Common myeloid progenitor, CD34-positive (primary cell): ENCODE measurements around the gene UGGT2.

Experiments used
- CTCF ChIA-PET: fragments of 350-600 bp; sonication (Branson Sonifier 250); formaldehyde crosslinking; loops from one replicate; lab custom pipeline; 2021; ENCODE audit warnings: antibody characterized with exemption; lab: Charles Lee
- POLR2A ChIA-PET: fragments of 350-600 bp; sonication (Branson Sonifier 250); formaldehyde crosslinking; loops from one replicate; lab custom pipeline; 2021; ENCODE audit warnings: antibody characterized with exemption; lab: Charles Lee
- DNase-seq, 3 donors: peaks; one replicate each; pipeline versions ENCODE4 v3.0.0 to v3.0.0-alpha.2; 2013
- H3K27ac ChIP-seq, 2 experiments: 1 replicate in 1 of 2; 2 replicates in 1 of 2; pipeline ENCODE4 v1.7.0; 2013; ENCODE audit warnings: inconsistent platforms in 2 of 2, low read length in 2 of 2, mild to moderate bottlenecking in 2 of 2, low read depth in 1 of 2, moderate library complexity in 1 of 2; ENCODE audit not compliant: severe bottlenecking in 2 of 2, insufficient read depth in 1 of 2, poor library complexity in 1 of 2
- H3K27me3 ChIP-seq, 5 experiments: replicated peaks in 2 of 5; 1 replicate in 3 of 5; 2 replicates in 2 of 5; pipeline versions ENCODE4 v1.6.1 to v1.7.0; 2013; ENCODE audit warnings: low read length in 4 of 5, mild to moderate bottlenecking in 2 of 5, moderate library complexity in 2 of 5, inconsistent platforms in 1 of 5; ENCODE audit not compliant: insufficient read depth in 5 of 5, control insufficient read depth in 4 of 5
- H3K36me3 ChIP-seq, 4 experiments: 1 replicate in 2 of 4; 2 replicates in 2 of 4; pipeline versions ENCODE4 v1.6.1 to v1.7.0; 2013; ENCODE audit warnings: low read length in 3 of 4, control low read depth in 1 of 4, mild to moderate bottlenecking in 1 of 4; ENCODE audit not compliant: control insufficient read depth in 4 of 4, insufficient read depth in 4 of 4
- H3K4me1 ChIP-seq, 4 experiments: 1 replicate in 3 of 4; 2 replicates in 1 of 4; pipeline versions ENCODE4 v1.6.1 to v1.7.1; 2013; ENCODE audit warnings: low read length in 3 of 4, mild to moderate bottlenecking in 3 of 4, control low read depth in 1 of 4, inconsistent platforms in 1 of 4, moderate library complexity in 1 of 4; ENCODE audit not compliant: control insufficient read depth in 4 of 4, insufficient read depth in 4 of 4; ENCODE audit errors: control extremely low read depth in 1 of 4
- H3K4me3 ChIP-seq, 7 experiments: 1 replicate in 4 of 7; 2 replicates in 3 of 7; pipeline versions ENCODE4 v1.5.1 to v1.7.0; 2013; ENCODE audit warnings: mild to moderate bottlenecking in 7 of 7, low read length in 6 of 7, moderate library complexity in 6 of 7, inconsistent platforms in 2 of 7, low read depth in 2 of 7, control low read depth in 1 of 7; ENCODE audit not compliant: insufficient read depth in 4 of 7, control insufficient read depth in 1 of 7; ENCODE audit errors: extremely low read depth in 1 of 7
- H3K9me3 ChIP-seq, 5 experiments: 1 replicate in 4 of 5; 2 replicates in 1 of 5; pipeline versions ENCODE4 v1.6.1 to v1.7.1; 2013; ENCODE audit warnings: low read length in 4 of 5, mild to moderate bottlenecking in 2 of 5, inconsistent platforms in 1 of 5, low read depth in 1 of 5, moderate library complexity in 1 of 5; ENCODE audit not compliant: control insufficient read depth in 4 of 5, insufficient read depth in 2 of 5; ENCODE audit errors: control extremely low read depth in 1 of 5
- whole genome bisulfite sequencing: methylation state at CpG from one replicate; pipeline ENCODE4 v1.1.5; 2013; ENCODE audit not compliant: insufficient coverage; 5-methylcytosine and 5-hydroxymethylcytosine counted together

The UGGT2 gene

GRCh38 chr13:96020155-96020575 is 33.0 kb downstream of the UGGT2 start:
- Histone ChIP-seq H3K4me3 (no peak overlapping the region), H3K27me3 (no peaks in the 10 kb centered on the region), H3K36me3 (peaks cover 0 to 4% (median 2%) of the 10 kb centered on the region in 4 experiments), H3K9me3 (peaks cover 0 to 7% (median 2%) of the 10 kb centered on the region in 5 experiments), H3K27ac (no peak overlapping the region), H3K4me1 (no peaks in the 10 kb centered on the region)
- DNase-seq = peak; percentile 64 to 83 (median 77)
- 57% methylated on average over 3 of the region's 3 CpGs for WGBS
- POLR2A ChIA-PET = no interaction called here
- CTCF ChIA-PET = interaction anchor here (0.6 to 3.0 kb wide), 19 partner anchors 14 to 946 kb away, joined by 3 to 26 read pairs (median 3); no protein-coding TSS in a partner anchor

- POLR2A ChIA-PET = no interaction called here
- H3K36me3 ChIP-seq = peaks cover 0 to 3% (median 2%) of the 10 kb centered on the region in 4 experiments
- no peak overlapping the region for H3K27ac ChIP-seq
- no peaks in the 10 kb centered on the region for H3K27me3 ChIP-seq
- DNase-seq = no peak
- peaks cover 0 to 7% (median 2%) of the 10 kb centered on the region in 5 experiments for H3K9me3 ChIP-seq
- WGBS = 100% methylated on average over 2 of the region's 3 CpGs
- CTCF ChIA-PET = interaction anchor here (0.9 to 3.0 kb wide), 4 partner anchors 62 to 939 kb away, joined by 3 to 22 read pairs (median 14); no protein-coding TSS in a partner anchor
- H3K4me3 ChIP-seq = no peak overlapping the region
- no peaks in the 10 kb centered on the region for H3K4me1 ChIP-seq
Measured at GRCh38 chr13:96018135-96018534, 35.1 kb downstream of the UGGT2 start.

- WGBS = no CpG with 5 or more reads among the region's 1 CpG
- Histone ChIP-seq H3K9me3 (peaks cover 0 to 12% (median 4%) of the 10 kb centered on the region in 5 experiments), H3K36me3 (peaks cover 0 to 4% (median 2%) of the 10 kb centered on the region in 4 experiments), H3K4me3 (no peak overlapping the region), H3K27me3 (no peaks in the 10 kb centered on the region), H3K4me1 (no peaks in the 10 kb centered on the region), H3K27ac (no peak overlapping the region)
- POLR2A ChIA-PET = no interaction called here
- DNase-seq = no peak
- CTCF ChIA-PET = no interaction called here
Measured at GRCh38 chr13:96011291-96011872, 41.8 kb downstream of the UGGT2 start.

GRCh38 chr13:96003304-96003703 is 49.9 kb downstream of the UGGT2 start:
- Histone ChIP-seq H3K4me1 (no peaks in the 10 kb centered on the region), H3K4me3 (no peak overlapping the region), H3K27me3 (no peaks in the 10 kb centered on the region), H3K9me3 (peaks cover 0 to 11% (median 2%) of the 10 kb centered on the region in 5 experiments), H3K36me3 (peaks cover 0 to 3% (median 0%) of the 10 kb centered on the region in 4 experiments), H3K27ac (no peak overlapping the region)
- ChIA-PET POLR2A (interaction anchor here (0.7 kb wide), 1 partner anchor 1499 kb away, joined by 5 read pairs; no protein-coding TSS in a partner anchor), CTCF (no interaction called here)
- DNase-seq = no peak

GRCh38 chr13:96002322-96003131 is 50.7 kb downstream of the UGGT2 start:
- no peaks in the 10 kb centered on the region for H3K27me3 ChIP-seq
- no peaks in the 10 kb centered on the region for H3K4me1 ChIP-seq
- H3K9me3 ChIP-seq = peaks cover 0 to 11% (median 2%) of the 10 kb centered on the region in 5 experiments
- peaks cover 0 to 3% (median 0%) of the 10 kb centered on the region in 4 experiments for H3K36me3 ChIP-seq
- H3K27ac ChIP-seq = no peak overlapping the region
- DNase-seq = no peak
- POLR2A ChIA-PET = no interaction called here
- no peak overlapping the region for H3K4me3 ChIP-seq
- WGBS = 100% methylated on average over 3 of the region's 4 CpGs
- CTCF ChIA-PET = interaction anchor here (0.6 kb wide), 1 partner anchor 1288 kb away, joined by 3 read pairs; no protein-coding TSS in a partner anchor

GRCh38 chr13:96000069-96000468 is 53.1 kb downstream of the UGGT2 start:
- no peak for DNase-seq
- CTCF ChIA-PET = interaction anchor here (1.3 kb wide), 1 partner anchor 9 kb away, joined by 3 read pairs; no protein-coding TSS in a partner anchor
- no peaks in the 10 kb centered on the region for H3K9me3 ChIP-seq
- H3K36me3 ChIP-seq = peaks cover 0 to 3% (median 0%) of the 10 kb centered on the region in 4 experiments
- no peaks in the 10 kb centered on the region for H3K27me3 ChIP-seq
- H3K4me3 ChIP-seq = no peak overlapping the region
- POLR2A ChIA-PET = no interaction called here
- no peaks in the 10 kb centered on the region for H3K4me1 ChIP-seq
- no peak overlapping the region for H3K27ac ChIP-seq

GRCh38 chr13:95987841-95988240 is 65.4 kb downstream of the UGGT2 start:
- WGBS = 94% methylated on average over 4 of the region's 5 CpGs
- Histone ChIP-seq H3K9me3 (no peaks in the 10 kb centered on the region), H3K4me3 (no peak overlapping the region), H3K27me3 (no peaks in the 10 kb centered on the region), H3K4me1 (no peaks in the 10 kb centered on the region), H3K36me3 (no peaks in the 10 kb centered on the region), H3K27ac (no peak overlapping the region)
- POLR2A ChIA-PET = no interaction called here
- no peak for DNase-seq
- CTCF ChIA-PET = no interaction called here
